Limb (tissue), 2 donors: ENCODE data around the gene SMIM21.
A peak's percentile ranks its signal among the peaks of the same experiment; 100 is the strongest.

Experiments used
- DNase-seq, 2 donors: peaks; one replicate each; pipeline ENCODE4 v3.0.0-alpha.2; 2016; ENCODE audit errors: extremely low spot score in 2 of 2

The SMIM21 gene

DNA sequence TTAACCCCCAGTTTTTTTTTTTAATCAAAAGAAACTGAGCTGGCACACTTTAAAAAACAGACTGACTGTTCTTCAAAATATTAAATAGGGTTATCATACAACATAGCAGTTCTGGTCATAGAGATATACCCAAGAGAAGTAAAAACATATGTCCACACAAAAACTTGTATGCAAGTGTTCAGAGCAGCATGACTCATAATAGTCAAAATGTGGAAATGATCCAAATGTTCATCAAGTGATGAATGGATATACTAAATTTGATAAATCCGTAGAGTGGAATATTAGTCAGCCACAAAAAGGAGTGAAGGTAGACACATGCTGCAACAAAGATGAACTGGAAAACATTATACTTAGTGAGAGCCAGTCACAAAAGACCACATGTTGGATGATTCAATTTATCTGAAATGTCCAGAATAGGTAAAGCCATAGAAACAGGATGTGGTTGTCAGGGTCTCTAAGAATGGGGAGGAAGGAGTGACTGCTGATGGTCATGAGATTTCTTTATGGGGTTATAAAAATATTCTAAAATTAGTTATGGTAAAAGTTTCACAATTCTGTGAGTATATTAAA is 5.1 kb downstream of the SMIM21 start:
- no peak for DNase-seq

DNA sequence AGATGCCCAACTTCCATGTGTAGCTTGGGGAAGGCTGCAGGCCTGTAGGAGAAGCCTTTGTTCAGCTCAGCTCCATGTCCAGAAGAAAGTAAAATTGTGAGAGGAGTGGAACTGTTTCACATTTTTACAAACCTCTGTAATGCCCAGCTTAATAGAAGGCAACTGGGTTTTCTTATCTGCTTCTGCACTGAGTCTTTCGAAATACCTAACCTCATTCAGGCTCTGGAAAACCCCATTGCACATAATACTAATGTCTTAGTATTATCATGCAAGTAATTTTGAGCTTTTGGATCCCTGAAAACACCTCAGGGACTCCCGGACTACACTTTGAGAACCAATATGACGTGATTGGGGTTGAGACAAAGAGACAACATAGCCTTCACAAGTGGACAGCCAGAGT is 5.8 kb downstream of the SMIM21 start:
- no peak for DNase-seq

DNA sequence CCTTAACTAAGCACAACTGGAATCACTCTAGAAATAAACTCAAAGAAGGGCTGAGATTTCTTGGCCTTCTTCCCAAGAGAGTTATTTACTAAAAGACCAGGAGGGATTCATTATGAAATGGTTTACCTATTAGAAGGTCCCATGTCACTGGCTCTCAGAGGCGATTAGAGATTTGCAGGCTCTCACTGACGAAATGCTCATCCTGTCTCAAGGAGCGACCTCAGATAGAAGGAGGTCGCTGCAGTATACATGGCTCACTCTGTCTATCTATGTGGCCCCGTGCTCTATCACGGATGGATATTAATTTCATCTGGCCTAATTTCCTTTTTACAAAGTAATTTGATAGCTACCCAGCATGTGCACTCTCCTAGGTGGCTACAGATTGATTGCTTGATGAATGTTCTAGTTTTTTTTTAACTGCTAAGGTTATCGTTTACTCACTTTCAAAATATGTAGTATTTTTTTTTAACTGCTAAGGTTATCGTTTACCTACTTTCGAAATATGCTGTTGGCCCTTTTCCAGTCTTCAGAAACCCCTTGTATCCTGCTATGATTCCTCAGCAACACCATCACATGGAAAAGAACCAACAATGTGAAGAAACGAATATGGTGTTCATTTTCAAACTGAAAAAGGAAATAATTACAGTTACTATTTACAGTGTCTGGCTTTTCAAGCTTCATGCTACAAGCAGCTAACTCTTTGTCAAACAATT is 9.1 kb downstream of the SMIM21 start:
- DNase-seq, result no peak

DNA sequence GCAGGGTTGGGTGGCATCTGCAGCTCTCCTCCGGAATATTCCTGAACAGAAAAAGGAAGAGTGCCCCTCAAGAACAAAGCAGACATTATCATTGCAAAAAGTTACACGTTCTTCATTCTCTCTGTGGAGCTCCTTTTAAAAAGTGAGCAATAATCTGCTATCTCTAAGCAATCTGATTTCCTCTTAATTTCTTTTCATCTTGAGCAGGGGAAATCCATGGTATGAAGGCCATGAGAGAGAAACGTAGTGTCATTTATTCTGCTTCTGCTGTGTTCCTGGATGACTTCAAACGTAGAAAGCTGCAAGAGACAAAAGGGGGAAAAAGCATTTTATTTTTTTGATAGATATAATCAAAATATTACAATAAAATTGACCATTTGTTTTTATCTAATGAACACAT is 16.9 kb downstream of the SMIM21 start:
- DNase-seq, result no peak

DNA sequence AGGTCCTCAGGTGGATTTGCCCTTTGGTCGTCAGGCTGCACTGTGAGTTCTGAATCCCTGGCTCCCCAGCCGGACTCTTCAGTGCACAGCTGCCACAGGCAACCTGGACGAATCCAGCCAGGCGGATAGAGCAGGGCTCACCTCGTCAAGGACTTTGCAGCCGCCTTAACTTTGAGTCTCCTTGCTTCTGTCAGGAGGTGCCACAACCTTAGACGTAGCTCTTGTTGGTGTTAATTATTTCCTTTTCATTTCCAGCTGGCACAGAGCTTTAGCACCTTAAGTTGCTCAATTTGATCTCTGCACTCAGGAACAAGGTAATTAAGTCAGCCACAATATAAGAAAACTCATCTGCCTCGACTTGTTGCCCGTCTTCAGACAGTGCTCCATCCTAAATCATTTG is 17.7 kb downstream of the SMIM21 start:
- DNase-seq, result no peak

DNA sequence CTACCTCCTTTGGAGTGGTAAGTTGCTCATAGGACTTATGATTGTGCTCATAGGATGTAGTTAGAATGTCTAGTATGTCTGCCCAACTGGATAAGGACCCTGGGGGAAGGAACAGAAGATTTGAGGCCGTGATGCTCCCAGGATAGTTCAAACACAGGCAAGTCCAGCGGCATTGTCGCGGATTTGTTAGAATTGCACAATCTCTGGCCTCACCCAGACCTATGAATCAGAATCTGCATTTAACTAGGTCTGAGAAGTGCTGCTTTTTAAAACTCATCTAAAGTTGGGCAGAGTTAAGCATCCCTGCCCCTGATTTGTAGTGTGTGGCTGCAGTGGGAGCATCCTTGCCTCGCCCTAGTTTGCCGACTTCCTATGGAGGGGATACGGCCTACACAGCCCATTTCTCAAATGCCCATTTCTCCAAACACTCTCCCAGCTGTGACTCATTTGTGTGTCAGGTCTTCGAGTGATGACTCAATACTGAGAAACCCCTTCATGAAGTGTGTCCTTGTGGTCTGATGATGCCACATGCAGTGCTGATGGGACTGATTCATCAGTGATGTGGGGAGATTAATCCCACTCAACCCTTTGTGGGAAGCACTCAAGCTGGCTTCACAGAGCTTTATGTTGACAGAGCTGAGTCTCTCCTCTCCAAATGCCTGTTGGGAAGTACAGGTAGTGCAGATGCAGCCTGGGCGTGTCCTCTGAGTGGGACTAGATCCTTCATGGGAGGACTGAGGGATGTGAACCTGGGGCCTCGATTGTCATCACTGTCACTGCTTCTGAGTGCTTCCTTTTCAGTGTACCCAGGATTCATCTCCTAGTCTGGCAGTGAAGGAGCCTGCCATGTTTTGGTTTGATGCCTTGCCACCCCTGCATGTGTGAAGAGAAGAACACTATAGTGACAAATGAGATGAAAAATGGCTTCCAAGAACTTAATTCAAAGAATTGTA is 18.7 kb downstream of the SMIM21 start:
- DNase-seq, result no peak

DNA sequence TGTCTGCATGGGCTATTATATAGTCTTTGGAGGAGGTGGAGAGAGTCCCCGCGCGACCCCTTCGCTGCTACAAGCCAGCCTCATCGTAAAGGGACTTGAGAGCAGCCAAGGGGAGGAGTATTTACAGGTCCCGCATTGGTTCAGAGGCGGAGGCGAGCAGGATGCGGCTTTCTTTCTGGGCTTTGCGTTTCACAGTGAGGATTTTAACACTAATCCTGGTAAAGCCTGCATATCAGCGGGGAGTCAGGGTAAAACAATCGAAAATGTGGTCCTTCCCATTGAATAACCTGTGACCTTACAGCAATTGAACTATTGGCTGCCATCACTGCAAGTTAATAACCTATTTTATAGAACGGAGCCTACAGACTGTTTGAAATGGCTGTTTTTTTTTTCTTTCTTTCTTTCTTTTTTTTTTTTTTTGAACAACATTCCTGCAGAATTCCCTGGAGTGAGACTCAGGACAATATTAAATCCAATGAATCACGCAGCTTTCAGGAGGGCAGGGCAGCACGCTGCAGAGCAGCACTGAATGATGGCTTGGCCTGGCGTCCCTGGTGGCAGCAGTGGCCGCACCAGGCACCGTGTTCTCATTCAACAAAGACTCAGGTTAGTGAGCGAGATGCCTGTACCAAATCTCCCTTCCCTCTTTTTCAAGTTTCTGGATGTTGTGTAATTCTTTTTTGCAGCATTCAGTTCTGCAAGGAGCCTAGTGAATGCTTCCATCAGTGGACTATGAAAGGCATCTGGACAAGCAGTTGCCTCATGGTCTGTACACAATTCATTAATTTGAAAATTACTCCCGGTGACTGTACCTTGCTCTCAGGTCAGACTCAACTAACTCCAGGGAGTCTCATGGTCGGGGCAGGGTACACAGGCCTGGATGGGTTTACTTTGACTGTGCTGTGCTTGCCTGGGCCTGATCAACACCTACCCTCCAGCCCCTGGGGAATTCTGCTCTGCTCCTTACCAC is 19.8 kb downstream of the SMIM21 start:
- peak; percentile 38 to 47 for DNase-seq

DNA sequence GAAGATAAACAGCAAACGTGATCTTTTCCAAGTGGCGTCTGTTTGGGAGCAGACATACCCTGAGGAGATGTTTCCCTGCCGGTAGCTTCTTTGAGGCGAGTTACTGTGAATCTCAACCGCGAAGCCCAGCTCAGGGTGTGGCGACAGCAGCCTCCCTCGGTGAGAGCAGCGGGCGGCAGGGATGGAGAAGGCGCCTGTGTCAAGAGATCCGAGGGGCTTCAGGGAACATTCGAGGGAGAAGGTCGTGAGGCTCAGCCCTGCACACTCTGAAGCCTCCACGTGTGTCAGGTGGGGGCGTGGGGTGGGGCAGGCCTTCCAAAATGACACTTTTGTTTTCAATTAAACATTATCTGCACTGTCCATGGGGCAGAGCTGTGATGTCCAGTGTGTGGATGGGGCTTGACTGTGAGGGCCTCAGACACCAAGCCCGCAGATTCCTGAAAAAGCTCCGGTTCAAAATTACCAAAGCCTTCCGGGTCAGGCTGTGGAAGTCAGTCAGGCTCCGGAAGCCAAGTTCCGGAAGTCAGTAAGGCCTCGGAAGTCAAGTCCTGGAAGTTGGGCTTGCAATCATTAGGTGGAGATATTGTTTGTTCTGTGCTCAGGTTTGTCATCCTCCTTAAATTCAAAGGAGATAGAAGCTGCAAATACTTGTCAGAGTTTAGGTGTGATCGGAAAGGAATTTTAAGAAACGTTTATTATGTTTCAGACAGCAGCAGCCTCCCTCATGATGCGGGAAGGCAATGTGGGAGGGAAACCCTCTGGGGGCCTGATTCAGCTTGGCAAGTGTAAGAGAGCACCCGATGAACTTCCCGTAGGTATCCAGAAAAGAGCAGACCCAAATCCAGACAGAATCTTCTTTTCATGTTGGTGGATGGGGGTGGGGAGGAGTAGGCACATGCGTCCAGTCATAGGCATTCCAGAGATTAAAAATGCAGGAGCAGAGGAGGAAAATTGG is 20.7 kb downstream of the SMIM21 start:
- no peak for DNase-seq

DNA sequence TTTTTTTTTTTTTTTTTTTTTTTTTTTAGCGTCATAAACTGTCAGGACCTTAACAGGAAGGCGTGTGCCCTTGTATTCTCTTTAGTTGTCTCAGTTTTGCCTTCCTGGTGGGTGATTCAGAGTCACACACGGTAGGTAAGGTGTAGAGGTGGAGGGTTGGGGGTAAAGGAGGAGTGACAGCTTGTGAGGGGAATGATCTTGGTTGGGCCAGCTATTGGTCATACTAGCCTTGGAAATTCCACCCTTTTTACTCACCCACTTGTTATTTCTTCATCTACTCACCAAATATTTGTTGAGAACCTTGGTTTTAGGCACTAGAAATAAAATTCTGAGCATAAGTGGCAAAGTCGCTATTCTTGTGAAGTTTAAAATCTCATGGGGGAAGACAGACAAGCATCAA is 22.2 kb downstream of the SMIM21 start:
- no peak for DNase-seq

DNA sequence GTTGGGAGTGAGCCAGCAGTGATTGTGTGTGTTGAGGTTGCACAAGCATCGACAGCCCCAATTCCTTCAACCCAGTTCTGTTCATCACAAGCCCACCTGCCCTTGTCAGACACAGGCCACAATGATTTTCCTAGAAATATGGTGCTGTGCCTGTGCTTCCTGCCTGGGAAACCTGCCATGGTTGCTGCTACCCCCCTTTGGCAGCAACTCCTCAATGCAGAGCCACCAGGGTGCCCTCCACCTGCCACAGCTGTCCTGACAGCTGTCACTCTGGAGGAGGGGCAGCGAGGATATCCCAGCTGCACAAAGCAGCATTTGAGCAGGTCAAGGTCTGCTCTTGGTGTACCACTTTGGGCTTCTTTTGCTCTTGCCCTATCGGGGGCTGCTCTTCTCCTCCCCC is 27.1 kb downstream of the SMIM21 start:
- no peak for DNase-seq

DNA sequence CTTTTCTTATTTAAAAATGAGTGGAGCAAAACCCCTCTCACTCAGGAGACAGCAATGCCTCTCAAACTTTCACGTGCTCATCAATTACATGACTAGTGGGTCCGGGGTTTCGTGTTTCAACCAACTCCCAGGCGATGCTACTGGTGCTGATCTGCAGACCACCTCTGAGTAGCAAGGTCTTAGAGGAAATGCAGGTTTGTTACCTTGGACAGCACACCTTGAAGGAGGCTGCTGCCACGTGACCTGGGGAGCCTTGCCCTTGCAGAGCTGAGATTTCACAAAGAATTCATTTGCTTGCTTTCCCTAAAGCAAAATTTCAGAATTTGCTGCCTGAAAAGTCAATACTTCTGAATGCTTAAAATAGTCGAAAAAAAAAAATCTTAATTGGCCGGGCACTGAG is 32.4 kb downstream of the SMIM21 start:
- no peak for DNase-seq

DNA sequence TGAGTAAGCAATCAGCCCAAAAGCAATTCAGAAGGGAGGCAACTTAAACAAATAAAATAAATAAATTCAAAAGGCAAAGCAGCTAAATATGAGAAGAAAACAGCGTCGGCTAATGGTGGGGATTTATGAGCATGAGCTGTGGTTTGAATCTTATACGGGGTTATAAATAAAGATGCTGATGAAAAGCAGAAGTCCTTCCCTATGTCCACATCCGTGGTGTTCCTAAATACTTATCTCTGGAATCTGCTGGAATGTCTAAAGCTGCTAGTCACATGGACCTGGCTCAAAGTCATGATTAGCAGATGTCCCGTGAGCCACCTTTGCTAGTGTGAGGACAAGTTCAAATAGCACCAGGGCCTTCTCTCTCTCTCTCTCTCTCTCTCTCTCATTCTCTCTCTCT is 33.8 kb downstream of the SMIM21 start:
- DNase-seq, result no peak

DNA sequence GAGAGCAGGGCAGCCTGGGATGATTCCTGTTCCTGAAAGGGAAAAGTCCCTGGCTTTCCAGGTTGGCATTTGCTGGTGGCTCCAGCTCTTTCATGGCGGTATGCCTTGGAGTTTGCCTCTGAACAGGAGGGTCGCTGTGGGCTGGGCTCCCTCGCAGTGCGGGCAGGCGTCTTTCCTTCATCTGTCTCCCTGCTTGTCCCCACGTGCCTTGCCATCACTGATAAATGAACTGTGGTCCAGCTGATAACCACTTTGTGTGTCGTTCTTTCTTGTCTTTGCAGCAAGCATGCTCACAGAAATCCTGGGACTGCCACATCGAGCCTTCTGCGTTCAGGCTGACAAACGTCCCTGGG is 35.3 kb downstream of the SMIM21 start:
- DNase-seq, result no peak

DNA sequence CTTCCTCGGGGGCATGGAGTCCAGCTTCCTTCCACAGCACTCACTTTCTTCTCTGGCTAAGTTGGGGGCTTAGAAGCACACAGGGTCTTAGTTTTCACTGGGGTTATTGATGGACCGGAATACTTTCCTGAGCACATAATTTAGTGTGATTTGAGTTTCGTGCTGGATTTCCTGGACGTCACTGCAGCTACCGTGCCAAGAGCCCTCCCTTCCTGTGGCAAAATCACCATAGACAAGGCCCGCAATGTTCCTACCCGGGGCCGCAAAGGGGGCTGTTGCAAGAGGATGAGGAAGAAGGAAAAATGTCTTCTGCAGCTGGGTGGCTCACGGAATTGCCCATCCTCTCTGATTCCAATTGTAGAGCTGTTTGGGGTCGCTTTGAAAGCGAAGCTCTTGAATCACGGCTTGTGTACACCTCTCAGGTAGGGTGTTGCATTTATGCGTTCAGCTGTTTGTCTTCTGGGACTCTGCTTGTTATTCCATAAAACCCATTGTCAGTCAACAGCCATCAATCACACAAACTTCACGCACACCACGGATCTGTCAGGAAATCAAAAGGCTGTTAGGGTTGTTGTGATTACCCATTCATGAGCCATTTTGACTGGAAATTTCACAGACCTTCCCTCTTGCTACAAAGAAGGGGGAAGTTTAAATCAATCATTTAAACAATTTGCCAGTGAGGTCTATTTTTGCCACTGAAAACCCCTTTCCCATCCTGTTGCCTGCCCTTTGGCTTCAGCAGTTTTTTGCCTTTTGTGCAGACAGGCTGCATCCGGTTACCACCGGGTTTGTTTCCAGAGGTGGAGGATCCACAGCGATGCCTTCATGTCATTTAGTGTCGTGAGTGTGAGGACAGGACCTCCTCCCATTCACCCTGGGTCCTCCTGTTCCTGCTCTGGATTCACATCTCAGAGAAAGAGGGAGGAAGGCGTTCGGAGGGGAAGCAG is 36.0 kb downstream of the SMIM21 start:
- peak; percentile 15 to 62 for DNase-seq

DNA sequence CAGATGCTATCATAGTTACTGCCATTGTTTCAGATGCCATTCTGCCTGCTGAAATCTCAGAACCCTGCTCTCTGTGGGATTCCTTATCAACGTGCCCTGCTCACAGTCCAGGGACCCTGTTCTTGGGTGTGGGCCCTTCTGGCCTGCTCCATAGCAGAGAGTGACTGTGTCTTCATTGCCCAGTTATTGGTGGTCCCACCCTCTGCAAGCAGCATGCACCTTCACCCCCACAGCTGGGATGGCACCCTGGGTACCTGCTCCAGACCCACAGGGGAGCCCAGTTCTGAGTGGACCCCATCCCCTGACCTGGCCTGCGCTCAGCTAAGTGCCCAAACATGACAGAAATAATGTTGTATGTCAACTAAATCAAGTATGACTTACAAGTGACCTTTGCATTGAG is 36.6 kb downstream of the SMIM21 start:
- DNase-seq, result no peak

DNA sequence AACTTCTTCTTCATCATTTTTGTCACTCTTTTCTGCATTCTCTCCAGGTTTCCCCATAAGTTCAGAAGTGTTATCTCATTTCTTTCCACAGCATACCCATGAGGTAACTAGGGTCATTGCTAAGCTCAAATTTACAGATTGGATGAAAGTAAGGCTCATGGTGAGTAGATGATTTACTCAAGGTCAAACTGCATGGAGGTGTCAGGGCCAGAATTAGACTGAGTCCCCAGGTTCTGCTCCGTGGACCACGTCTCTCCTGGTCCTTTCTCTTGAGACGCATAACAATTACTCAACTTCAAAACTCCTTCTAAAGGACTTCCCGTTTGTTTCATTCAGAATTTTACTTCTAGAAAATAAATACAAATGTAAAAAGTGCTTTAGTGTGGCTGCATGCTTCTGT is 43.4 kb downstream of the SMIM21 start:
- DNase-seq, result no peak

DNA sequence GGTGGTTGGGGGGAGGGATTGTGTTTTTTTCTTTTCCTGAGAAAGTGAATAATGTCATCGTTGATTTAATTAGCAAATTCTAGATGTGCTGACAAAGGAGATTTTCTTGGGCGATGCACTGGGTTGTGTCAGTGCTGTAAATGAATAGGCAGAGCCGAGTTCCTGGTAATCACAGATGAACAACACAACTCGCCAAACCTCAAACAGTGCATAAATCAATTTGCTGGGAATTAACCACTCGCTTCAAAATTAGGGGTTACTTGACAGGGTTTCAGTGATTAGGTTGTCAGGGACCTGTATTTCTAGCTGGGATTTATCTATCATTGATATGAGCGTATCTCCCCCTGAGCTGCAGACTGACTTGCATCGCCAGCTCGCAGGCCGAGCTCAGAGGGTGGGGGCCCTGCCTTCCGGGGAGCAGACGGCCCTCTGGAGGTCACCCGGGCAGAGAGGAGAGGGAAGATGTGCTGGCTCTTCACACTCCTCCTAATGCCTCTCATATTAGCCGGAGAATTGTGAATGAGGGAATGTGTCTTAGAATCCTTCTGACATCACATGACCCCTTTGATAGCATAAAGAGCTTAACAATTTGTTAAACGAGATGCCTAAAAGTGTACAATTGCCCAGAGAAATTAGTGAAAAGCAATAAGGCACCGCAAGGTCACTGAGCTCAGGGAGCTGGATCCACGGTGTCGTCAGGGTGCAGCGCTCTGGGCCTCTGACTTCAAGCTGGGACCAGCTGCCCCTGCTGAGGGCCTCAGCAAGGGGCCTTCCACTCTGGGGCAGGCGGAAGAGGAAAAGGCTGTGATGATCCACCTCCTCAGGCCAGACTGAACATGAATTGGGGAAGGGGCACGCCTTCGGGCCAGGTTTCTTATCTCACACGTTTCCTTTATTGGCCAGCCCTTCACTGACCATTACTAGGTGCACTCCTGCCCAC is 48.9 kb downstream of the SMIM21 start:
- DNase-seq, result no peak

DNA sequence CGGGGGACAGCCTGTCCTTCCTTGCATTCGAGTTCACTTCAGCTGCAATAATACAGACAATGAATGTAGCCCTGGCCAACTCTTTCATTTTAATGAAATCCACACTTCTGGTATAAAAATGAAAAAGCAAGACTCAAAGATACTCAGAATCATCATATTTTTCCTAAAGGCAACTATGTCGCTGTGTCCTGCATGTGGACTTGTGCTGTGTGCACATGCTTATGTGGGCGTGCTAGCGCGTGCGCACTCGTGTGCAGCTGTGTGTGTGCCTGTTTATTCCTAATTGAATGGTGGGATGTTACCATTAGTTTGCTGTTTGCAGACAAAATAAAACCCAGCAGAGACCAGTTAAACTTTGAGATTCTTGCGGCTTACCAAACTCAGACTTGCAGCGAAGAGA is 49.6 kb downstream of the SMIM21 start:
- DNase-seq, result no peak
